ENCODE results near the gene LCAT.
"Not testable (repeated sequence)": the region's sequence is repeated elsewhere in the genome, so short reads cannot be mapped to it uniquely, and the experiment has no call there.

Gene LCAT

GRCh38 chr16:67946966-67947558, 3.1 kb upstream of the LCAT start:
- DNase-seq (ENCODE audit: low spot score), result no peak

DNA sequence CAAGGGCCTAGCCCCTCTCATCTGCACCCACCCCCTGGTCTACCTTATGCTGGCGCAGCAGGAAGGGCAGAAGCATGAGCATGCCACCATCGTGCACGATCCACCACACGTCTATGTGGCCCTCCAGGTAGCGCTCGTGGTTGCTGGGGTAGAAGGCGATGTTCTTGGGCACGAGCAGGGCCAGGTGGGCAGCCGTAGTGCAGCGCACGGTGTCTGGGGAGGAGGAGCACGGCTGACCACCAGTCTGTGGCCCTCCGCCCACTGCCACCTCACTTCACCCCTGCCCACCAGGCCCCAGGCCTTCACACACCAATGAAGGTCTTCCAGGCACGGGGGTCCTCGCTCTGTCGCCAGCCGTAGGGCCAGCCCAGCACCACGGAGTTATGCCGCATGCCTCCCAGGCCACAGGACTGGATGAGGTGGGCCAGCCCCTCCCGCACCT, 2.2 kb upstream of the LCAT start:
- no peak for DNase-seq (ENCODE audit: low spot score)

GRCh38 chr16:67945392-67945933, 1.5 kb upstream of the LCAT start:
- DNase-seq (ENCODE audit: low spot score), result no peak

- DNase-seq (ENCODE audit: low spot score), result no peak
Observed at GRCh38 chr16:67944690-67945391, 921 bp upstream of the LCAT start.

GRCh38 chr16:67943256-67943618, 683 bp downstream of the LCAT start:
- DNase-seq (ENCODE audit: low spot score), result no peak

DNA sequence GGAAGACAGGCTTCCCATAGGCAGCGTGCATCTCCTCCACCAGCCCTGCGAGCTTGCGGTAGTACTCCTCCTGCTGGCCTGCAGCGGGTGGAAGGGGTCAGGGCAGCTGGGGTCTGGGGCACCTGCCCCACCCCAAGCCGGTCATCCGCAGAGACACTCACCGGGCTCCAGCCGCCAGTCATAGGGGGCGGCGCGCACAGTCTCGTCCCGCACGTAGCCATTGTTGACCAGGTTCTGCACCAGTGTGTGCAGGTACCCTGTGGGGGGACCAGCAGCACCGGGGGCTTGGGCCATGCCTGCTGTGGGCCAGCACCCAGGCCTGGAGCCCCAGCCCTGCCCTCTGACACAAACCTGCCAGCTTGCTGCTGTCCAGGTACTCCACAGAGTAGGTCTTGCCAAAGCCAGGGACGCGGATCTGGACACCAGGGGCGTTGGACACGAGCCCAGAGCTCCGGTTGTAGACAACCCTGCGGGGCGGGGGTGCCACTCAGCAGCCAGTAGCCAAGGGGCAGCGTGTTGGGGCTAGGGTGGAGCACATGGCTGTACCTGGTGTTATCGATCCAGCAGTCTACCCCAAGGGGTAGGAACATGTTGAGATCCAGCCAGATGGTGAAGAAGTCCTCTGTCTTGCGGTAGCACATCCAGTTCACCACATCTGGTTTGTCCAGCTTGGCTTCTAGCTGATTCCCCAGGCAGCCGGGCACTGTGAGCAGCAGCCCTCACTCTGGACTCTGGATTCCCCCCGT, 1.2 kb downstream of the LCAT start:
- DNase-seq (ENCODE audit: low spot score), result no peak

DNA sequence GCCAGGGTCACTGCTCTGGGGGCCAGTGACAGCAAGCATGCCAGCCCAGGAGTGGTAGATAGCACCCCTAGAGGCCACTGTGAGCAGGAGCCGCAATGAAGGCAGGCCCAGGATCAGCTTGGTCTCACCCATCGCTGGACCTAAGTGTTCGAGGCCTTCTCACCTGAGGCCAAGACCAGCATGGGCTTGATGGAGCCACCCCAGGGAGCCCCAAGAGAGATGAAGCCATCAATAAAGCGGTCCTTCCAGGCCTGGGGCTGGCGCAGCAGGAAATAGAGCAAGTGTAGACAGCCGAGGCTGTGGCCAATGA, 1.8 kb downstream of the LCAT start:
- DNase-seq (ENCODE audit: low spot score), result peak; percentile 75

- no peak for DNase-seq (ENCODE audit: low spot score)
Observed at GRCh38 chr16:67941469-67942199, 2.3 kb downstream of the LCAT start.

DNA sequence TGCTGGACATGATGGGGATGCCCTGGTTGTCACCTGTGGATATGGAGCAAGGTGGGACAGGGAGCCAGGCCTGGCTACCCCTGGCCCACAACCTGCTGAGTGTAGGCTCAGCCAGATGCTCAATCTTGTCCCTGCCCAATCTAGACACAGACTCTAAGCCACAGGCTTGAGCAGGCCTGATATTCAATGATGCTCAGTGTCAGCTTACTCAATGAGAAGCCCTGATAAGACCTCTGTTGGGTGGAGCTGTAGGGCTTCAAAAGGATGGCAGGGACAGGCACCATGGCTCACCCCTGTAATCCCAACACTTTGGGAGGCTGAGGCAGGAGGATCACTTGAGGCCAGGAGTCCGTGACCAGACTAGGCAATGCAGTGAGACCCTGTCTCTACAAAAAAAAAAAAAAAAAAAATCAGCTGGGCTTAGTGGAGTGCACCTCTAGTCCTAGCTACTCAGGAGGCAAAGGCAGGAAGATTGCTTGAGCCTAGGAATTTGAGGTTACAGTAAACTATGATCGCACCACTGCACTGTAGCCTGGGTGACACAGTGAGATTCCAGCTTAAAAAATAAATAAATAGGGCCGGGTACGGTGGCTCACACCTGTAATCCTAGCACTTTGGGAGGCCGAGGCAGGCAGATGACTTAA, 3.4 kb downstream of the LCAT start:
- DNase-seq (ENCODE audit: low spot score), result no peak

- no peak for DNase-seq (ENCODE audit: low spot score)
Observed at GRCh38 chr16:67939507-67940445, 4.1 kb downstream of the LCAT start.

DNA sequence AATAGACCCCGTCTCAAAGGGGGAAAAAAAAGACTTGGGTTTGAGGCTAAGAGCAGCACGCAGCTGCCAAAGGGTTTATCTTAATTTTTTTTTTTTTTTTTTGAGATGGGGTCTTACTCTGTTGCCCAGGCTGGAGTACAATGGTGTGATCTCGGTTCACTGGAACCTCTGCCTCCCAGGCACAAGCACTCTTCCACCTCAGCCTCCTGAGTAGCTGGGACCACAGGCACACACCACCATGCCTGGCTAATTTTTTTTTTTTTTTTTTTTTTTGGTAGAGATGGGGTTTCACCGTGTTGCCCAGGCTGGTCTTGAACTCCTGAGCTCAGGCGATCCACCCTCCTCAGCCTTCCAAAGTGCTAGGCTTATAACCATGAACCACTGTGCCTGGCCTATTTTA, 6.2 kb downstream of the LCAT start:
- DNase-seq (ENCODE audit: low spot score), result not testable (repeated sequence)

- DNase-seq (ENCODE audit: low spot score), result no peak
Observed at GRCh38 chr16:67936880-67937605, 6.9 kb downstream of the LCAT start.

- peak; percentile 62 for DNase-seq (ENCODE audit: low spot score)
Observed at GRCh38 chr16:67936124-67936879, 7.6 kb downstream of the LCAT start, which contains the start of gene PSMB10. Gene PSMB10, minus strand, starts transcription at chr16:67936850. Its CDS starts 101 bp downstream, at chr16:67936749.

GRCh38 chr16:67935402-67936123, 8.4 kb downstream of the LCAT start:
- DNase-seq (ENCODE audit: low spot score), result peak; percentile 95

GRCh38 chr16:67935101-67935401, 8.9 kb downstream of the LCAT start:
- DNase-seq (ENCODE audit: low spot score), result no peak

GRCh38 chr16:67934306-67935100, 9.4 kb downstream of the LCAT start:
- DNase-seq (ENCODE audit: low spot score), result peak; percentile 50

GRCh38 chr16:67933805-67934204, 10.1 kb downstream of the LCAT start:
- DNase-seq (ENCODE audit: low spot score), result no peak

DNA sequence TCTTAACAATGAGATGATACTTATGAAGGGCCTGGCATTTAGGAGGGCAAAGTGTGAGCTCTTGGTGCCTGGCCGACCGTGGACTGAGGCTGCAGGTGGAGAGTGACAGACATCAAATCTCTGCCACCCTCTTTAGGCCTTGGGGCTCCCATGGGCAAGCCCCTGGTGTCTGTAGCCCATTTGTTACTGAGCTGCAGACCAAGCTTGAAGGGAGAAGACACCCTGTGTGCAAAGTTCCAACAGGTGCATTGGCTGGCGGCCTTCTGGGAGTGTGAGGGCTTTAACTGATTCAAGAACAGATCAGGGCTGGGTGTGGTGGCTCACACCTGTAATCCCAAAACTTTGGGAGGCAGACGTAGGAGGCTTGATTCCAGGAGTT, 11.5 kb downstream of the LCAT start:
- no peak for DNase-seq (ENCODE audit: low spot score)
